A673 (cell line): ENCODE data around the gene CDC25C. TPM values are rescaled to one million over a fixed set of nuclear protein-coding genes. Genes with fewer than 3 reads are reported as not detected.

Source experiments
- Bru-seq: library from RNA; stranded (reverse); fragments of 400-500 nt; gene quantifications from one replicate; lab custom pipeline; 2021; lab: Mats Ljungman, UMichigan
- BruChase-seq, 2 experiments: library from RNA; stranded (reverse); fragments of 400-500 nt; gene quantifications; one replicate each; lab custom pipeline; 2021; lab: Mats Ljungman, UMichigan
- BruUV-seq: library from RNA; stranded (reverse); fragments of 400-500 nt; replicated peaks from 2 replicates; lab custom pipeline; 2021; lab: Mats Ljungman, UMichigan
- CTCF ChIA-PET: fragments of 300-600 bp; sonication (Branson Sonifier 250); formaldehyde crosslinking; loops from one replicate; lab custom pipeline; 2022; ENCODE audit warnings: antibody characterized with exemption; lab: Charles Lee
- POLR2A ChIA-PET: fragments of 300-600 bp; sonication (Branson Sonifier 250); formaldehyde crosslinking; loops from one replicate; lab custom pipeline; 2022; ENCODE audit warnings: antibody characterized with exemption; ENCODE audit not compliant: low non-redundant PET; lab: Charles Lee
- DNase-seq: peaks from one replicate; pipeline ENCODE4 v3.0.0-alpha.2; 2015; ENCODE audit warnings: low spot score
- H3K27ac ChIP-seq: fragments of 200-600 bp; sonication (generic); 2 replicates; pipeline ENCODE4 v1.5.1; 2016; ENCODE audit warnings: mixed run types, low read depth, mild to moderate bottlenecking, mixed read lengths, antibody characterized with exemption, low read length; ENCODE audit not compliant: poor library complexity, severe bottlenecking
- H3K27me3 ChIP-seq: fragments of 200-600 bp; sonication (generic); replicated peaks from 2 replicates; pipeline ENCODE4 v1.6.1; 2017; ENCODE audit warnings: mixed run types, low read depth, mild to moderate bottlenecking, mixed read lengths, antibody characterized with exemption, low read length; ENCODE audit not compliant: insufficient read depth, poor library complexity
- H3K36me3 ChIP-seq: fragments of 200-600 bp; sonication (generic); 2 replicates; pipeline ENCODE4 v1.6.1; 2016; ENCODE audit warnings: mixed run types, mild to moderate bottlenecking, mixed read lengths, antibody characterized with exemption, low read length; ENCODE audit not compliant: insufficient read depth, poor library complexity, severe bottlenecking
- H3K4me1 ChIP-seq: fragments of 200-600 bp; sonication (generic); 2 replicates; pipeline ENCODE4 v1.6.1; 2017; ENCODE audit warnings: mixed run types, mild to moderate bottlenecking, mixed read lengths, antibody characterized with exemption, low read length; ENCODE audit not compliant: insufficient read depth, poor library complexity, severe bottlenecking
- H3K4me3 ChIP-seq: fragments of 200-600 bp; sonication (generic); 2 replicates; pipeline ENCODE4 v1.5.1; 2016; ENCODE audit warnings: low read depth, mixed run types, mild to moderate bottlenecking, mixed read lengths, low read length; ENCODE audit not compliant: poor library complexity, severe bottlenecking
- H3K9me3 ChIP-seq: fragments of 200-600 bp; sonication (generic); 2 replicates; pipeline ENCODE4 v1.6.1; 2016; ENCODE audit warnings: mixed run types, low read depth, mild to moderate bottlenecking, mixed read lengths, antibody characterized with exemption, low read length; ENCODE audit not compliant: poor library complexity, severe bottlenecking
- CTCF ChIP-seq: fragments of 300-800, 200-600 bp; sonication (generic); conservative IDR thresholded peaks from 2 replicates; pipeline ENCODE4 v1.5.1; 2017; ENCODE audit warnings: low read depth, mild to moderate bottlenecking, antibody characterized with exemption, low read length, moderate library complexity, mixed read lengths
- EZH2 ChIP-seq: fragments of 200-600 bp; sonication (generic); IDR thresholded peaks from 2 replicates; pipeline ENCODE4 v1.6.1; 2017; ENCODE audit warnings: borderline replicate concordance, low read depth, mild to moderate bottlenecking, mixed read lengths, antibody characterized with exemption, low read length; ENCODE audit not compliant: poor library complexity, severe bottlenecking
- intact Hi-C: fragments of 100-400 bp; cut with micrococcal nuclease; formaldehyde crosslinking; loops from one replicate; pipeline ENCODE4 v1.10.0; 2022; ENCODE audit not compliant: unreplicated experiment
- long read RNA-seq: library from polyadenylated mRNA; stranded (forward); transcript quantifications from one replicate; pipeline ENCODE4 v2.0.0, GENCODE V29; 2022
- total RNA-seq: library from RNA; stranded (reverse); gene quantifications from 2 replicates; pipeline ENCODE4 v1.2.3, GENCODE V29; 2021

Gene CDC25C
- 22.3 and 25.6 TPM in 2 replicates for total RNA-seq
- Bru-seq, nascent RNA, result percentile 65 among the genes with signal in this experiment
- BruChase-seq, experiment 1, labeled RNA remaining after a 2-hour chase, result percentile 61 among the genes with signal in this experiment
- BruChase-seq, experiment 2, labeled RNA remaining after a 6-hour chase, result percentile 64 among the genes with signal in this experiment
- long read RNA-seq, transcript CDC25C-202 (11 exons, 1,951 nt), result minor isoform, 11 of 95 reads
- long read RNA-seq, transcript CDC25C-201 (14 exons, 2,128 nt), result major isoform, 26 of 95 reads
- long read RNA-seq, partial matches to known transcripts, result 9 of 95 reads
- long read RNA-seq, other reads (novel, unspliced or antisense), result 46 of 95 reads

GRCh38 chr5:138331449-138332368, at the start of gene CDC25C:
TSS of gene CDC25C (minus strand) at chr5:138331804. CDS start at chr5:138331180, 624 bp downstream.
- TF ChIP-seq EZH2 (no peak), CTCF (no peak)
- no peaks in the 10 kb centered on the region for H3K27me3 ChIP-seq
- H3K9me3 ChIP-seq, result no peaks in the 10 kb centered on the region
- no peaks in the 10 kb centered on the region for H3K4me1 ChIP-seq
- H3K36me3 ChIP-seq, result peaks cover 9% of the 10 kb centered on the region
- DNase-seq, result peak; percentile 100
- peak within 1 kb of the TSS; percentile 74 for H3K27ac ChIP-seq
- POLR2A ChIA-PET, result interaction anchor here (0.5 to 0.7 kb wide), 4 partner anchors 14 to 1064 kb away, joined by 3 to 4 read pairs (median 3); no protein-coding TSS in a partner anchor
- no TSS peak for BruUV-seq
- peak within 1 kb of the TSS; percentile 80 for H3K4me3 ChIP-seq
- CTCF ChIA-PET, result interaction anchor here (0.6 to 1.2 kb wide), 2 partner anchors 21 to 1379 kb away, joined by 3 to 13 read pairs; partner anchors contain the start of gene KDM3B
- intact Hi-C loops, result no loop called here

- POLR2A ChIA-PET, result no interaction called here
These were observed 41.0 kb upstream of the CDC25C start for GRCh38 chr5:138372653-138373052.

More at GRCh38 chr5:138372653-138373052, 41.0 kb upstream of the CDC25C start:
- Histone ChIP-seq H3K27ac (no peak overlapping the region), H3K9me3 (no peaks in the 10 kb centered on the region), H3K27me3 (no peaks in the 10 kb centered on the region), H3K4me3 (no peak overlapping the region), H3K36me3 (peaks cover 12% of the 10 kb centered on the region), H3K4me1 (no peaks in the 10 kb centered on the region)
- intact Hi-C loops, result no loop called here
- BruUV-seq, result no TSS peak
- TF ChIP-seq CTCF, result no peak
- no peak for TF ChIP-seq EZH2
- CTCF ChIA-PET, result no interaction called here
- DNase-seq, result no peak
